ENCODE measurements around the gene PARP2.

The PARP2 gene

DNA sequence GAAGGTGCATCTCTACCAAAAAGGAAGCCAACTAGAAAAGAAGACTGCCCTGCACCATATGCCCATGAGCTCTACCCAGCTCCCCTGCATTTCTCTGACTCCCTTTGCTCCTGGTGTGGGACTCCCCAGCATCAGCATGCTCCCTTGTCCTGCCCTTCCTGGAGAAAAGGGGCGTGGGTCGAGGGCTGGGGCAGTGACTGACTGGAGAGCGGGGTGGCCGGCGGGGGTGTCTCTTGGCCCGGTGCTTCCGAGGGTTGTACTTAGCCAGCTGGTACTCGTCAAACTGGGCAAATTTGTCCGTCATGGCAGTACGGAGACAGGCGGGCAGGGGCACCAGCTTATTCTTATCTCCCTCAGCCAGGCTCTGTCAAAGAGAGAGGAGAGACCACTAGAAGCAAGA lies 60.1 kb downstream of the PARP2 start:
- no peak for DNase-seq

Measured in CD4-positive, alpha-beta T cell treated with Interleukin-15 for 1 hour (primary cell).